Stimulated activated naive CD4-positive, alpha-beta T cell (primary cell): ENCODE results near the gene FAM177A1.
"Not testable (repeated sequence)": the region's sequence is repeated elsewhere in the genome, so short reads cannot be mapped to it uniquely, and the experiment has no call there.

ENCODE experiments used
- DNase-seq, 6 experiments: peaks; one replicate each; lab custom pipeline; 2025; lab: John Stamatoyannopoulos, UW

FAM177A1 gene

GRCh38 chr14:35046048-35046750 is at the start of gene FAM177A1:
Gene FAM177A1 (plus strand): TSS chr14:35046272. CDS start chr14:35046464, 192 bp downstream.
- DNase-seq: peak; percentile 96 to 99 (median 98)

- no peak for DNase-seq
Observed at GRCh38 chr14:34997762-34998161, 48.3 kb upstream of the FAM177A1 start.

- no peak for DNase-seq
Observed at GRCh38 chr14:34999500-34999899, 46.6 kb upstream of the FAM177A1 start.

GRCh38 chr14:35001621-35002020 is 44.5 kb upstream of the FAM177A1 start:
- DNase-seq: no peak

- no peak for DNase-seq
Observed at GRCh38 chr14:35004839-35005238, 41.2 kb upstream of the FAM177A1 start.

GRCh38 chr14:35016568-35016967 is 29.5 kb upstream of the FAM177A1 start:
- no peak for DNase-seq

GRCh38 chr14:35020713-35021112 is 25.4 kb upstream of the FAM177A1 start:
- no peak for DNase-seq

- DNase-seq: no peak
Observed at GRCh38 chr14:35028435-35028834, 17.6 kb upstream of the FAM177A1 start.

- no peak for DNase-seq
Observed at GRCh38 chr14:35032562-35032961, 13.5 kb upstream of the FAM177A1 start.

- DNase-seq: no peak
Observed at GRCh38 chr14:35034440-35034833, 11.6 kb upstream of the FAM177A1 start.

GRCh38 chr14:35034944-35035554 is 11.0 kb upstream of the FAM177A1 start:
- not testable (repeated sequence) for DNase-seq

GRCh38 chr14:35038312-35038711 is 7.8 kb upstream of the FAM177A1 start:
- not testable (repeated sequence) for DNase-seq

- DNase-seq: no peak
Observed at GRCh38 chr14:35042632-35043031, 3.4 kb upstream of the FAM177A1 start.

- no peak for DNase-seq
Observed at GRCh38 chr14:35043046-35043445, 3.0 kb upstream of the FAM177A1 start.

- DNase-seq: peak in 1 of 6 experiments; percentile 53
Observed at GRCh38 chr14:35044939-35045797, 904 bp upstream of the FAM177A1 start.

GRCh38 chr14:35045798-35046047 is 349 bp upstream of the FAM177A1 start:
- DNase-seq: no peak

GRCh38 chr14:35046751-35047536 is 872 bp downstream of the FAM177A1 start:
- DNase-seq: peak in 4 of 6 experiments; percentile 47 to 78 (median 61)

GRCh38 chr14:35047976-35048513 is 2.0 kb downstream of the FAM177A1 start:
- DNase-seq: no peak

GRCh38 chr14:35050652-35051051 is 4.6 kb downstream of the FAM177A1 start:
- no peak for DNase-seq

GRCh38 chr14:35051796-35052195 is 5.7 kb downstream of the FAM177A1 start:
- no peak for DNase-seq

- DNase-seq: no peak
Observed at GRCh38 chr14:35052637-35053036, 6.6 kb downstream of the FAM177A1 start.
